ENCODE data around the gene RNF31.
"Not testable (repeated sequence)": the region's sequence is repeated elsewhere in the genome, so short reads cannot be mapped to it uniquely, and the experiment has no call there.

Gene RNF31

DNA sequence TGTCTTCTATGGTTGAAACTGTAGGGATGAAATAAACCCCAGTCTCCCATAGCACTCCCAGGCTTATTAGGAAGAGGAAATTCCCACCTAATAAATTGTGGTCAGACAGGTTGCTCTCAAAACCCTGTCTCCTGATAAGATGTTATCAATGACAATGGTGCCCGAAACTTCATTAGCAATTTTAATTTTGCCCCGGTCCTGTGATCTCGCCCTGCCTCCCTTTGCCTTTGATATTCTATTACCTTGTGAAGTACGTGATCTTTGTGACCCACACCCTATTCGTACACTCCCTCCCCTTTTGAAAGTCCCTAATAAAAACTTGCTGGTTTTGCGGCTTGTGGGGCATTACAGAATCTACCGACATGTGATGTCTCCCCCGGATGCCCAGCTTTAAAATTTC is 55.2 kb downstream of the RNF31 start:
- not testable (repeated sequence) for DNase-seq (ENCODE audit: low spot score)

DNA sequence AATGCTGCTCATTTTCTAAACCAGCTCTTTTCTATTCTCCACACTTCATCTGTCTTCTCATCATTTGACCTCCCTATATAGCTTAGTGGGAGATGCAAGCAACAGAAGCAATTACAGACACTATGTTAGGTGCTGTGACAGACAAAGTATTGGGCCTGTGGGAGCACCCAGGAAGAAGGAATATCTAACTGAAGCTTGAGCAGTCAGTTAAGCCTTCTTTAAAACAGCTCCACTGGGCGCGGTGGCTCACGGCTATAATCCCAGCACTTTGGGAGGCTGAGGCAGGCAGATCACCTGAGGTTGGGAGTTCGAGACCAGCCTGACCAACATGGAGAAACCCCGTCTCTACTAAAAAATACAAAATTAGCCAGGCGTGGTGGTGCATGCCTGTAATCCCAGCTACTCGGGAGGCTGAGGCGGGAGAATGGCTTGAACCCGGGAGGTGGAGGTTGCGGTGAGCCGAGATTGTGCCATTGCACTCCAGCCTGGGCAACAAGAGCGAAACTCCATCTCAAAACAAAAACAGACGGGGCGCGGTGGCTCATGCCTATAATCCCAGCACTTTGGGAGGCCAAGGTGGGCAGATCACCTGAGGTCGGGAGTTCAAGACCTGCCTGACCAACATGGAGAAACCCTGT is 56.1 kb downstream of the RNF31 start:
- not testable (repeated sequence) for DNase-seq (ENCODE audit: low spot score)

GRCh38 chr14:24204163-24205146 is 57.2 kb downstream of the RNF31 start:
- no peak for DNase-seq (ENCODE audit: low spot score)

- no peak for DNase-seq (ENCODE audit: low spot score)
Measured at GRCh38 chr14:24206260-24207103, 59.2 kb downstream of the RNF31 start.

DNA sequence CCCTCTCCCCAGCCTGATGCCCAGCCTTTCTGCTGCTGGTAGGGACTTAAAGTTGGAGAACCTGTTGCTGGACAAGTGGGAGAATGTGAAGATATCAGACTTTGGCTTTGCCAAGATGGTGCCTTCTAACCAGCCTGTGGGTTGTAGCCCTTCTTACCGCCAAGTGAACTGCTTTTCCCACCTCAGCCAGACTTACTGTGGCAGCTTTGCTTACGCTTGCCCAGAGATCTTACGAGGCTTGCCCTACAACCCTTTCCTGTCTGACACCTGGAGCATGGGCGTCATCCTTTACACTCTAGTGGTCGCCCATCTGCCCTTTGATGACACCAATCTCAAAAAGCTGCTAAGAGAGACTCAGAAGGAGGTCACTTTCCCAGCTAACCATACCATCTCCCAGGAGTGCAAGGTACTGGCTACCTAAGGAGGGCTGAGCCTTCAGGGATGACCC is 59.8 kb downstream of the RNF31 start:
- no peak for DNase-seq (ENCODE audit: low spot score)

DNA sequence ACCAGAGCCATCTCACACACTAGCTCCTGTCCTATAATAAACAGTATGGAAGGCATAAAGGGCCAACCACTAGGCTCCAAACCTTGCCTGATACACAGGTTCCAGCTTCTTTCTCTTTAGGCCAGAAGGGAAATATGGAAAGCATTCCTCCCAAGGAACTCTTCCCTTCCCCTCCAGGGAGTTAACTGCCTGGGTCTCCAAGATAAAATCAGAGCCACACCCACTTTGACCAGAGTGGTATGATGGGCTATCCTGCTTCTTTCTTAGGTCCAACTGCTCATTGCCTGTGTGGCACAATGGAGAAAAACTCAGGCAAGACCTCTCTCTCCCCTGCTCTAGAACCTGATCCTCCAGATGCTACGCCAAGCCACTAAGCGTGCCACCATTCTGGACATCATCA is 60.3 kb downstream of the RNF31 start:
- DNase-seq (ENCODE audit: low spot score) = no peak
